H9 (cell line): ENCODE results near the gene FBLN2. TPM values are rescaled to one million over a fixed set of nuclear protein-coding genes. Genes with fewer than 3 reads are reported as not detected.

ENCODE experiments used
- DNase-seq: peaks from one replicate; pipeline ENCODE4 v3.0.0-alpha.2; 2017
- H2AFZ ChIP-seq: one replicate; pipeline ENCODE4 v1.6.1; 2013; ENCODE audit warnings: mild to moderate bottlenecking, low read length, control low read depth, moderate library complexity
- H2AK5ac ChIP-seq: 2 replicates; pipeline ENCODE4 v1.6.1; 2013; ENCODE audit warnings: low read length, control low read depth, mixed read lengths; ENCODE audit not compliant: insufficient read length
- H2BK120ac ChIP-seq: one replicate; pipeline ENCODE4 v1.6.1; 2013; ENCODE audit warnings: low read depth, mild to moderate bottlenecking, low read length, control low read depth, inconsistent platforms; ENCODE audit not compliant: poor library complexity, severe bottlenecking
- H2BK12ac ChIP-seq: 2 replicates; pipeline ENCODE4 v1.6.1; 2013; ENCODE audit warnings: low read length, control low read depth, mixed read lengths, low read depth; ENCODE audit not compliant: insufficient read length
- H2BK15ac ChIP-seq: 2 replicates; pipeline ENCODE4 v1.6.1; 2013; ENCODE audit warnings: low read depth, low read length, control low read depth
- H2BK20ac ChIP-seq: one replicate; pipeline ENCODE4 v1.6.1; 2013; ENCODE audit warnings: low read depth, mild to moderate bottlenecking, low read length, control low read depth, inconsistent platforms; ENCODE audit not compliant: poor library complexity, severe bottlenecking
- H2BK5ac ChIP-seq: 2 replicates; pipeline ENCODE4 v1.6.1; 2013; ENCODE audit warnings: low read length, control low read depth, mixed read lengths; ENCODE audit not compliant: insufficient read length
- H3K14ac ChIP-seq: 2 replicates; pipeline ENCODE4 v1.6.1; 2013; ENCODE audit warnings: low read length, control low read depth; ENCODE audit not compliant: insufficient read depth
- H3K18ac ChIP-seq: 2 replicates; pipeline ENCODE4 v1.6.1; 2013; ENCODE audit warnings: low read depth, mild to moderate bottlenecking, mixed read lengths, low read length, control low read depth; ENCODE audit not compliant: insufficient read length
- H3K23ac ChIP-seq: 2 replicates; pipeline ENCODE4 v1.6.1; 2013; ENCODE audit warnings: low read length, control low read depth, mixed read lengths, low read depth; ENCODE audit not compliant: insufficient read length
- H3K23me2 ChIP-seq: 2 replicates; pipeline ENCODE4 v1.6.1; 2013; ENCODE audit warnings: low read depth, mild to moderate bottlenecking, mixed read lengths, low read length, control low read depth; ENCODE audit not compliant: insufficient read length, poor library complexity, severe bottlenecking
- H3K27ac ChIP-seq: 2 replicates; pipeline ENCODE4 v1.5.1; 2013; ENCODE audit warnings: low read length, control low read depth, mixed read lengths, low read depth; ENCODE audit not compliant: insufficient read length
- H3K27me3 ChIP-seq: 2 replicates; pipeline ENCODE4 v1.6.1; 2013; ENCODE audit warnings: low read length, control low read depth, inconsistent platforms; ENCODE audit not compliant: insufficient read depth
- H3K4ac ChIP-seq: 2 replicates; pipeline ENCODE4 v1.6.1; 2013; ENCODE audit warnings: low read depth, mild to moderate bottlenecking, control low read depth, inconsistent platforms, low read length, moderate library complexity
- H3K4me1 ChIP-seq: 2 replicates; pipeline ENCODE4 v1.6.1; 2013; ENCODE audit warnings: low read length, control low read depth, inconsistent platforms; ENCODE audit not compliant: insufficient read depth
- H3K4me2 ChIP-seq: 2 replicates; pipeline ENCODE4 v1.6.1; 2013; ENCODE audit warnings: low read length, control low read depth, mixed read lengths; ENCODE audit not compliant: insufficient read length, insufficient read depth
- H3K56ac ChIP-seq: 2 replicates; pipeline ENCODE4 v1.6.1; 2013; ENCODE audit warnings: low read depth, mild to moderate bottlenecking, mixed read lengths, low read length, control low read depth; ENCODE audit not compliant: insufficient read length
- H3K79me1 ChIP-seq: 2 replicates; pipeline ENCODE4 v1.6.1; 2013; ENCODE audit warnings: low read depth, mild to moderate bottlenecking, moderate library complexity, low read length, control low read depth, inconsistent platforms; ENCODE audit not compliant: insufficient read depth, poor library complexity, severe bottlenecking
- H3K79me2 ChIP-seq: 2 replicates; pipeline ENCODE4 v1.6.1; 2013; ENCODE audit warnings: low read length, control low read depth, inconsistent platforms; ENCODE audit not compliant: insufficient read depth
- H3K9ac ChIP-seq: 2 replicates; pipeline ENCODE4 v1.6.1; 2013; ENCODE audit warnings: low read length, control low read depth, mixed read lengths; ENCODE audit not compliant: insufficient read length; ENCODE audit errors: extremely low read depth
- H3K9me3 ChIP-seq: one replicate; pipeline ENCODE4 v1.6.1; 2013; ENCODE audit warnings: low read depth, low read length, inconsistent platforms; ENCODE audit not compliant: control insufficient read depth
- H3T11ph ChIP-seq: one replicate; pipeline ENCODE4 v1.6.1; 2013; ENCODE audit warnings: mild to moderate bottlenecking, low read length, control low read depth, inconsistent platforms
- H4K20me1 ChIP-seq: one replicate; pipeline ENCODE4 v1.6.1; 2013; ENCODE audit not compliant: control insufficient read depth, insufficient read length, insufficient read depth
- H4K5ac ChIP-seq: 2 replicates; pipeline ENCODE4 v1.6.1; 2013; ENCODE audit warnings: low read depth, mild to moderate bottlenecking, mixed read lengths, low read length, control low read depth; ENCODE audit not compliant: insufficient read length
- H4K8ac ChIP-seq: replicated peaks from 2 replicates; pipeline ENCODE4 v1.6.1; 2013; ENCODE audit warnings: low read length, control low read depth, mixed read lengths, low read depth; ENCODE audit not compliant: insufficient read length
- H4K91ac ChIP-seq: 2 replicates; pipeline ENCODE4 v1.6.1; 2013; ENCODE audit warnings: low read depth, mild to moderate bottlenecking, moderate library complexity, mixed read lengths, low read length, control low read depth; ENCODE audit not compliant: insufficient read length
- H3K27ac Mint-ChIP-seq, 3 experiments: 2 replicates in 2 of 3; 3 replicates in 1 of 3; pipeline ENCODE4 v1.8.0; 2020 to 2021; ENCODE audit warnings: mixed read lengths in 3 of 3, mild to moderate bottlenecking in 1 of 3, moderate library complexity in 1 of 3
- H3K27me3 Mint-ChIP-seq: 2 replicates; pipeline ENCODE4 v1.8.0; 2021; ENCODE audit warnings: low read depth, mild to moderate bottlenecking, moderate library complexity, mixed read lengths
- H3K36me3 Mint-ChIP-seq, 3 experiments: 2 replicates in 2 of 3; 3 replicates in 1 of 3; pipeline ENCODE4 v1.8.0; 2020 to 2021; ENCODE audit warnings: low read depth in 3 of 3, mixed read lengths in 3 of 3; ENCODE audit not compliant: insufficient read depth in 1 of 3
- H3K4me1 Mint-ChIP-seq, 2 experiments: 2 replicates each; pipeline ENCODE4 v1.8.0; 2020; ENCODE audit warnings: mixed read lengths in 2 of 2
- H3K4me3 Mint-ChIP-seq, 2 experiments: 2 replicates in 1 of 2; 3 replicates in 1 of 2; pipeline ENCODE4 v1.8.0; 2020 to 2021; ENCODE audit warnings: mild to moderate bottlenecking in 2 of 2, mixed read lengths in 2 of 2, moderate library complexity in 1 of 2
- H3K9me3 Mint-ChIP-seq, 2 experiments: 2 replicates in 1 of 2; 3 replicates in 1 of 2; pipeline ENCODE4 v1.8.0; 2020; ENCODE audit warnings: mild to moderate bottlenecking in 2 of 2, mixed read lengths in 2 of 2, moderate library complexity in 1 of 2
- WGBS: extraction: QIAGEN DNeasy Blood & Tissue Kit; methylation state at CpG from one replicate; pipeline ENCODE4 v1.1.7; 2013; ENCODE audit warnings: missing lambda C conversion rate, low lambda C conversion rate, mixed read lengths; ENCODE audit not compliant: insufficient read length; ENCODE audit errors: extremely low coverage; 5-methylcytosine and 5-hydroxymethylcytosine counted together
- total RNA-seq: library from RNA; stranded (reverse); gene quantifications from 2 replicates; pipeline ENCODE4 v1.2.1, GENCODE V29; 2021
- TF ChIP-seq, protein P1 (sequence below): fragments of 200-600 bp; sonication (generic); conservative IDR thresholded peaks from 3 replicates; pipeline ENCODE4 v1.8.0; 2021; ENCODE audit warnings: antibody characterized with exemption, mild to moderate bottlenecking

FBLN2 gene
- total RNA-seq, 1 experiment from 2014 or later, result 11.8 TPM

DNA sequence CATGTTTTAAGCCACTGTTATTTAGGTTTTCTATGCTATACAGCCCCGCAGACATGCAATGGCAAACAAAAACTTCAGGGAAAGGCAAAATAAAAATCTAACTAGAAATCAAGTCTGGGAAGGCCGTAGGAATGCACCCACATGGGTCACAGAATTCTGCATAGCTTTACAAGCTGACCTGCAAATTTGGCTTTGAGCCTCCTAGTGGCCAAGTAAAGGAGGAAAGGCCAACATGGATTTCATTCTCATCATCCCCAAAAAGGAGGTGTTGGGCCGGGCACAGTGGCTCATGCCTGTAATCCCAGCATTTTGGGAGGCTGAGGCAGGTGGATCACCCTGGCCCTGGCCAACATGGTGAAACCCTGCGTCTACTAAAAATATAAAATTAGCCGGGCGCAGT, 124.3 kb downstream of the FBLN2 start:
- Histone ChIP-seq H4K91ac (no peak overlapping the region), H3K4ac (no peak overlapping the region), H3K27ac (no peak overlapping the region), H3K79me2 (no peaks in the 10 kb centered on the region), H3K27me3 (no peaks in the 10 kb centered on the region), H3K4me1 (no peaks in the 10 kb centered on the region), H3K23me2 (no peaks in the 10 kb centered on the region), H3K23ac (no peak overlapping the region), H2BK15ac (no peak overlapping the region), H4K8ac (no peak overlapping the region), H3K56ac (no peak overlapping the region), H3K79me1 (no peaks in the 10 kb centered on the region), H3K9ac (no peak overlapping the region), H2BK5ac (no peak overlapping the region), H3K18ac (no peak overlapping the region), H2AK5ac (no peak overlapping the region), H3K9me3 (no peaks in the 10 kb centered on the region), H3K4me2 (no peak overlapping the region), H4K5ac (no peak overlapping the region), H2AFZ (no peak overlapping the region), H2BK20ac (no peak overlapping the region), H3K14ac (no peak overlapping the region), H2BK12ac (no peak overlapping the region), H3T11ph (no peak overlapping the region), H4K20me1 (no peaks in the 10 kb centered on the region), H2BK120ac (no peak overlapping the region)
- DNase-seq, result no peak
- peaks cover 13% of the 10 kb centered on the region for H3K27me3 Mint-ChIP-seq
- no peak overlapping the region for H3K4me3 Mint-ChIP-seq
- H3K36me3 Mint-ChIP-seq, result peaks cover 0 to 1% (median 0%) of the 10 kb centered on the region in 3 experiments; a peak in 1 of 7 replicates
- H3K9me3 Mint-ChIP-seq, result no peaks in the 10 kb centered on the region
- TF ChIP-seq, protein P1, sequence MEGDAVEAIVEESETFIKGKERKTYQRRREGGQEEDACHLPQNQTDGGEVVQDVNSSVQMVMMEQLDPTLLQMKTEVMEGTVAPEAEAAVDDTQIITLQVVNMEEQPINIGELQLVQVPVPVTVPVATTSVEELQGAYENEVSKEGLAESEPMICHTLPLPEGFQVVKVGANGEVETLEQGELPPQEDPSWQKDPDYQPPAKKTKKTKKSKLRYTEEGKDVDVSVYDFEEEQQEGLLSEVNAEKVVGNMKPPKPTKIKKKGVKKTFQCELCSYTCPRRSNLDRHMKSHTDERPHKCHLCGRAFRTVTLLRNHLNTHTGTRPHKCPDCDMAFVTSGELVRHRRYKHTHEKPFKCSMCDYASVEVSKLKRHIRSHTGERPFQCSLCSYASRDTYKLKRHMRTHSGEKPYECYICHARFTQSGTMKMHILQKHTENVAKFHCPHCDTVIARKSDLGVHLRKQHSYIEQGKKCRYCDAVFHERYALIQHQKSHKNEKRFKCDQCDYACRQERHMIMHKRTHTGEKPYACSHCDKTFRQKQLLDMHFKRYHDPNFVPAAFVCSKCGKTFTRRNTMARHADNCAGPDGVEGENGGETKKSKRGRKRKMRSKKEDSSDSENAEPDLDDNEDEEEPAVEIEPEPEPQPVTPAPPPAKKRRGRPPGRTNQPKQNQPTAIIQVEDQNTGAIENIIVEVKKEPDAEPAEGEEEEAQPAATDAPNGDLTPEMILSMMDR, result peak; percentile 68
- WGBS, result no CpG with 5 or more reads among the region's 6 CpGs
- peaks cover 0 to 13% of the 10 kb centered on the region in 2 experiments; a peak in 3 of 4 replicates for H3K4me1 Mint-ChIP-seq
- no peak overlapping the region for H3K27ac Mint-ChIP-seq
